Mesendoderm (in vitro differentiated cells): ENCODE data around the gene CPNE4.

Source experiments
- DNase-seq: peaks from one replicate; pipeline ENCODE4 v3.0.0; 2013
- H2AK5ac ChIP-seq: 2 replicates; pipeline ENCODE4 v1.6.1; 2013; ENCODE audit warnings: low read length, inconsistent platforms
- H2BK120ac ChIP-seq: 2 replicates; pipeline ENCODE4 v1.6.1; 2013; ENCODE audit warnings: low read depth, mild to moderate bottlenecking, low read length, moderate library complexity, mixed read lengths
- H2BK15ac ChIP-seq: replicated peaks from 2 replicates; pipeline ENCODE4 v1.6.1; 2013; ENCODE audit warnings: low read depth, mild to moderate bottlenecking, moderate library complexity
- H2BK5ac ChIP-seq: 2 replicates; pipeline ENCODE4 v1.6.1; 2013; ENCODE audit warnings: low read length, inconsistent platforms
- H3K18ac ChIP-seq: 2 replicates; pipeline ENCODE4 v1.6.1; 2013; ENCODE audit warnings: mild to moderate bottlenecking, low read length, mixed read lengths
- H3K23ac ChIP-seq: one replicate; pipeline ENCODE4 v1.6.1; 2013; ENCODE audit warnings: low read length
- H3K27ac ChIP-seq: 2 replicates; pipeline ENCODE4 v1.5.1; 2013; ENCODE audit warnings: low read depth, mild to moderate bottlenecking, inconsistent platforms, low read length, moderate library complexity
- H3K27me3 ChIP-seq: 2 replicates; pipeline ENCODE4 v1.6.1; 2013; ENCODE audit warnings: low read length, control low read depth, mild to moderate bottlenecking, inconsistent platforms; ENCODE audit not compliant: insufficient read depth, poor library complexity
- H3K36me3 ChIP-seq: 2 replicates; pipeline ENCODE4 v1.6.1; 2013; ENCODE audit warnings: low read length, inconsistent platforms; ENCODE audit not compliant: control insufficient read depth, insufficient read depth
- H3K4ac ChIP-seq: one replicate; pipeline ENCODE4 v1.6.1; 2013; ENCODE audit warnings: low read depth, mild to moderate bottlenecking, low read length, moderate library complexity
- H3K4me1 ChIP-seq: 2 replicates; pipeline ENCODE4 v1.6.1; 2013; ENCODE audit warnings: low read depth, low read length, inconsistent platforms; ENCODE audit not compliant: control insufficient read depth
- H3K4me2 ChIP-seq: 2 replicates; pipeline ENCODE4 v1.6.1; 2013; ENCODE audit warnings: low read length
- H3K4me3 ChIP-seq: 2 replicates; pipeline ENCODE4 v1.5.1; 2013; ENCODE audit warnings: mild to moderate bottlenecking, low read length
- H3K56ac ChIP-seq: one replicate; pipeline ENCODE4 v1.6.1; 2013; ENCODE audit warnings: low read length
- H3K79me1 ChIP-seq: 2 replicates; pipeline ENCODE4 v1.6.1; 2013; ENCODE audit warnings: low read length, inconsistent platforms
- H3K79me2 ChIP-seq: 2 replicates; pipeline ENCODE4 v1.6.1; 2013; ENCODE audit warnings: mild to moderate bottlenecking, low read length; ENCODE audit not compliant: control insufficient read depth, insufficient read depth
- H3K9ac ChIP-seq: 2 replicates; pipeline ENCODE4 v1.6.1; 2013; ENCODE audit warnings: low read length, inconsistent platforms
- H4K5ac ChIP-seq: one replicate; pipeline ENCODE4 v1.6.1; 2013; ENCODE audit warnings: low read length
- H4K8ac ChIP-seq: one replicate; pipeline ENCODE4 v1.6.1; 2013; ENCODE audit warnings: low read depth, mild to moderate bottlenecking, control low read depth, low read length, moderate library complexity
- WGBS: extraction: QIAGEN DNeasy Blood & Tissue Kit; methylation state at CpG from one replicate; pipeline ENCODE4 v1.1.7; 2013; ENCODE audit warnings: low lambda C conversion rate, missing lambda C conversion rate; ENCODE audit not compliant: insufficient coverage; ENCODE audit errors: extremely low coverage; 5-methylcytosine and 5-hydroxymethylcytosine counted together

Gene CPNE4

DNA sequence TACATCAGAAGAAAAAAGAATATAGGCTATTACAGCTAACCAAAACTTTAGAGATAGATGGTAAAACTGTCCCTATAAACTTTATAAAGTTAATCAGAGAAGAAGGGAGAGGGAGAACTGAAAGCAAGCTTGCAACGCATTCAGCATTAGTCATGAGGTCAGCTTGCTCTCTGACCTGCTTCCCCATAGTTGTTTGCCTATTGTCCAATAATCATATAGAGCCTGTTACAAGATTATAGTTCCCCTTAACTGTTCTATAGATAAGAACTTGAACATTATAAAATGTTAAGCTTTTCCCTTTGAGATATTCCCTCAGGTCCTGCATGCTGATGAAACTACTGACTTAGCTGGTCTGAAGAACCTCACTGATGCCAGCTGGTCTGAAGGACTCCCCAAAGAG is 74.5 kb downstream of the CPNE4 start:
- no peak overlapping the region for H2BK120ac ChIP-seq
- H3K4ac ChIP-seq: no peak overlapping the region
- no peak overlapping the region for H4K5ac ChIP-seq
- no peak overlapping the region for H3K9ac ChIP-seq
- no peak overlapping the region for H3K4me3 ChIP-seq
- H3K79me1 ChIP-seq: no peaks in the 10 kb centered on the region
- no peak overlapping the region for H3K4me2 ChIP-seq
- no peak overlapping the region for H3K56ac ChIP-seq
- H3K23ac ChIP-seq: no peak overlapping the region
- H3K27me3 ChIP-seq: no peaks in the 10 kb centered on the region
- no CpG with 5 or more reads among the region's 1 CpG for WGBS
- no peak overlapping the region for H2BK15ac ChIP-seq
- H3K18ac ChIP-seq: no peak overlapping the region
- H2AK5ac ChIP-seq: no peak overlapping the region
- H2BK5ac ChIP-seq: no peak overlapping the region
- no peak overlapping the region for H3K27ac ChIP-seq
- H3K4me1 ChIP-seq: peaks cover 4% of the 10 kb centered on the region
- no peak overlapping the region for H4K8ac ChIP-seq
- H3K79me2 ChIP-seq: no peaks in the 10 kb centered on the region
- no peak for DNase-seq
- no peaks in the 10 kb centered on the region for H3K36me3 ChIP-seq

DNA sequence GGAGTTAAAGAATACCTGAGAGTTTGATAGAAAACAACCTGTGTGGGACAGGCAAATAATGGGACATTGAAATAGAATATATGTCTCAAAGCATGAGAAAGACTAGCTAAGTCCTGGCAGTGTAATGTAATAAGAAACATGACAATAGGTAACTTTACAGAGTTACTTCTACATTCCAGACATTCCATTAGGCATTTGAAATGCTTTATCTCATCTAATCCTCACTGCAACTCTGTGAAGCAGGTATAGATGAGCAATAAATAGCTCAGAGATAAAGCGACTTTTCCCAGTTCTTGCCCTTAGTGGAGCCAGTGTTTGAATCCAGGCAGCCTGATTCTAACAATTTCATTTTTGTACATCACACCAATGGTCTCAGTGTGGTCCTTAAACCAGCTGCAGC is 76.8 kb downstream of the CPNE4 start:
- H3K79me1 ChIP-seq: no peaks in the 10 kb centered on the region
- H3K27ac ChIP-seq: no peak overlapping the region
- H3K4ac ChIP-seq: no peak overlapping the region
- peaks cover 4% of the 10 kb centered on the region for H3K4me1 ChIP-seq
- H3K27me3 ChIP-seq: no peaks in the 10 kb centered on the region
- H2BK120ac ChIP-seq: no peak overlapping the region
- no peaks in the 10 kb centered on the region for H3K79me2 ChIP-seq
- no peak overlapping the region for H4K8ac ChIP-seq
- H2AK5ac ChIP-seq: no peak overlapping the region
- WGBS: no CpG with 5 or more reads among the region's 1 CpG
- no peak overlapping the region for H3K4me3 ChIP-seq
- H3K56ac ChIP-seq: no peak overlapping the region
- no peak overlapping the region for H3K18ac ChIP-seq
- H3K23ac ChIP-seq: no peak overlapping the region
- H4K5ac ChIP-seq: no peak overlapping the region
- no peak overlapping the region for H2BK15ac ChIP-seq
- no peak overlapping the region for H2BK5ac ChIP-seq
- H3K36me3 ChIP-seq: no peaks in the 10 kb centered on the region
- no peak overlapping the region for H3K9ac ChIP-seq
- DNase-seq: peak; percentile 79
- no peak overlapping the region for H3K4me2 ChIP-seq

DNA sequence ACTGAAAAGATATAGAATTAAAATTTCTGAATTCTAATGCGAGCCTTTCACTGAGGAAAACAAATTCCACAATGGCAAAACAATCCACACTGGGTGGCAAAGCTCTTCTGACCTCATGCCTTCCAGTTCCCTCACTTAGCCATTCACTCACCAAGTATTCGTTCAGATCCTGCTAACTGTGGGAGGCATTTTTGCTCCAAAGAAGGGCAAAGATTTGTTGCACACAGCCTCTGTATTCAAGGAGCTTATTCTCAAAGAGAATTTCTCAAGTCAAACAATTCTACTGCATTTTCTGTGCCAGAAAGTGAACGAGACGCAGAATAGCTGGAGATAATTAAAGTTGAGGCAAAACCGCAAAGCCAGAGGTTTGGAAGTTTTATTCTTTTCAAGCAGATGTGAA is 77.3 kb downstream of the CPNE4 start:
- no peaks in the 10 kb centered on the region for H3K27me3 ChIP-seq
- H4K8ac ChIP-seq: no peak overlapping the region
- no peak overlapping the region for H2BK15ac ChIP-seq
- H3K79me1 ChIP-seq: no peaks in the 10 kb centered on the region
- no peak overlapping the region for H2BK120ac ChIP-seq
- H3K36me3 ChIP-seq: no peaks in the 10 kb centered on the region
- no peak overlapping the region for H3K23ac ChIP-seq
- H3K4ac ChIP-seq: peak overlapping the region; percentile 36
- H3K4me2 ChIP-seq: no peak overlapping the region
- no peak overlapping the region for H3K4me3 ChIP-seq
- DNase-seq: no peak
- H3K9ac ChIP-seq: no peak overlapping the region
- no peak overlapping the region for H3K27ac ChIP-seq
- H3K4me1 ChIP-seq: peaks cover 4% of the 10 kb centered on the region
- no peak overlapping the region for H3K56ac ChIP-seq
- H2AK5ac ChIP-seq: no peak overlapping the region
- H4K5ac ChIP-seq: no peak overlapping the region
- whole genome bisulfite sequencing: no CpG with 5 or more reads among the region's 5 CpGs
- H2BK5ac ChIP-seq: no peak overlapping the region
- no peaks in the 10 kb centered on the region for H3K79me2 ChIP-seq
- H3K18ac ChIP-seq: no peak overlapping the region

DNA sequence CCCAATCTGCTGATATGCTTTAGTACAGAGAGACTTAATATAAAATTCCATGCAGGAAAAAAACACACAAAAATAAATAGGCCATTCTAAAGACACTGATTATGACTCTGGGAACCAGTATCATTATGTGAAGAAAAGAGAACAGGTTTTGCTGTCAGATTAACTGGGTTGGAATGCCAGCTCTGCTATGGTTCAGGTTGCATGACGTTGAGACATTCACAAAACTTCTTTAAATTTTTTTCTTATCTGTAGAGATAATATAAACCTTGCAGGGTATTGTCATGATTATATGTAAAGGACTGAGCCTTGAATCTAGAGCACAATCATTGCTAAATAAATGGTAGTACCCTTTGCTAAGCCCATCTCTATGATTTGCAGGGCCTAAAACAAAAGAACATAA is 86.0 kb downstream of the CPNE4 start:
- Histone ChIP-seq H3K36me3 (no peaks in the 10 kb centered on the region), H3K4me1 (no peaks in the 10 kb centered on the region), H4K8ac (no peak overlapping the region), H2BK15ac (no peak overlapping the region), H3K4me3 (no peak overlapping the region), H2BK120ac (no peak overlapping the region), H3K4me2 (no peak overlapping the region), H3K9ac (no peak overlapping the region), H2BK5ac (no peak overlapping the region), H3K27ac (no peak overlapping the region), H3K4ac (no peak overlapping the region), H3K27me3 (no peaks in the 10 kb centered on the region), H4K5ac (no peak overlapping the region), H3K79me1 (no peaks in the 10 kb centered on the region), H3K23ac (no peak overlapping the region), H3K56ac (no peak overlapping the region), H2AK5ac (no peak overlapping the region), H3K18ac (no peak overlapping the region), H3K79me2 (no peaks in the 10 kb centered on the region)
- no peak for DNase-seq
- WGBS: no CpG with 5 or more reads among the region's 1 CpG

DNA sequence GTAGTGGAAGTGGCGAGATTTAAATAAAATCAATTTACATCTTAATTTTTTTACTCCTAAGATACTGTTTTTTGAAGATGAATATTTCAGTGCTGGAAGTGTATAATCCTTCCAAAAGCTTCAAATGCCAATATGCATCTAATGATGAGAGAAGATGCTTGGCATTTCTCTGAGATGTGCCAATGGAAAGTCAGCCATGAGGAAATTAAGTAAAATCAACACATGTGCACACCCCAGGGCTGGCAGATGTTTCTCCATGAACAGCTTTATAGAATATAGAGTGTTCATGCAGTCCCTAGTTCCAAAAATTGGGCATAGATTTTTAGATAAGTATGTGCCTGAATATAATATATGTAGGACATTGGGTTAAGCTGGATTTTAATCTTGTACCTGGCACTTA is 90.1 kb downstream of the CPNE4 start:
- Histone ChIP-seq H3K79me2 (no peaks in the 10 kb centered on the region), H4K8ac (no peak overlapping the region), H2AK5ac (no peak overlapping the region), H4K5ac (no peak overlapping the region), H3K79me1 (no peaks in the 10 kb centered on the region), H3K18ac (no peak overlapping the region), H3K9ac (no peak overlapping the region), H2BK5ac (no peak overlapping the region), H3K4me3 (no peak overlapping the region), H3K27ac (no peak overlapping the region), H2BK120ac (no peak overlapping the region), H3K36me3 (no peaks in the 10 kb centered on the region), H3K4me1 (peaks cover 2% of the 10 kb centered on the region), H3K4me2 (no peak overlapping the region), H2BK15ac (no peak overlapping the region), H3K56ac (no peak overlapping the region), H3K4ac (no peak overlapping the region), H3K27me3 (no peaks in the 10 kb centered on the region), H3K23ac (no peak overlapping the region)
- no CpG with 5 or more reads among the region's 1 CpG for WGBS
- DNase-seq: no peak

DNA sequence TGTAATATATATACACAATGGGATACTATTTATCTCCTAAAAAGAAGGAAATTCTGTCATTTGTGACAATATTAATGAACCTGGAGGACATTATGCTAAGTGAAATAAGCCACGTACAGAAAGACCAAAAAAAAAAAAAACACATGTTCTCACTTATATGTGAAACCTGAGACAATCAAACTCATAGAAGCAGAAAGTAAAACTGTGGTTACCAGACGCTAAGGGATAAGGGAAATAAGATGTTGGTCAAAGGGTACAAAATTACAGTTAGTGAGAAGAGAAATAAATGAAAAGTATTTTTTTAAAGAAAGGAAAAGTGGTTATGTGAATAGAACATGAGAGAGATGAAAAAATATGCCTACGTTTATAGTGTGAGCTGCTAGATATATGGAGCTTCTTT is 101.1 kb downstream of the CPNE4 start:
- H3K36me3 ChIP-seq: no peaks in the 10 kb centered on the region
- H3K56ac ChIP-seq: no peak overlapping the region
- no peak overlapping the region for H2AK5ac ChIP-seq
- H3K18ac ChIP-seq: no peak overlapping the region
- no peak overlapping the region for H2BK15ac ChIP-seq
- H3K27me3 ChIP-seq: no peaks in the 10 kb centered on the region
- no peaks in the 10 kb centered on the region for H3K4me1 ChIP-seq
- DNase-seq: no peak
- H2BK5ac ChIP-seq: no peak overlapping the region
- H3K4me2 ChIP-seq: no peak overlapping the region
- H3K79me2 ChIP-seq: no peaks in the 10 kb centered on the region
- no peak overlapping the region for H3K4ac ChIP-seq
- no peak overlapping the region for H3K9ac ChIP-seq
- H2BK120ac ChIP-seq: no peak overlapping the region
- no peak overlapping the region for H3K27ac ChIP-seq
- H3K23ac ChIP-seq: no peak overlapping the region
- H4K8ac ChIP-seq: no peak overlapping the region
- 100% methylated on average over 1 of the region's 3 CpGs for WGBS
- H3K79me1 ChIP-seq: no peaks in the 10 kb centered on the region
- H4K5ac ChIP-seq: no peak overlapping the region
- H3K4me3 ChIP-seq: no peak overlapping the region
